Stimulated activated CD4-positive, alpha-beta T cell treated with anti-CD3 and anti-CD28 coated beads, TNF-alpha, amount 100 ng/mL, for 1 hour (primary cell): ENCODE results near the gene FAM170B.

Experiments used
- DNase-seq, 3 donors: peaks; one replicate each; pipeline ENCODE4 v3.0.0-alpha.2; 2020; ENCODE audit warnings: low read depth in 3 of 3, low spot score in 1 of 3

Gene FAM170B

GRCh38 chr10:49133706-49134248, at the start of gene FAM170B:
FAM170B (minus strand) TSS chr10:49134021; CDS start chr10:49133918, 103 bp downstream.
- DNase-seq = no peak

DNA sequence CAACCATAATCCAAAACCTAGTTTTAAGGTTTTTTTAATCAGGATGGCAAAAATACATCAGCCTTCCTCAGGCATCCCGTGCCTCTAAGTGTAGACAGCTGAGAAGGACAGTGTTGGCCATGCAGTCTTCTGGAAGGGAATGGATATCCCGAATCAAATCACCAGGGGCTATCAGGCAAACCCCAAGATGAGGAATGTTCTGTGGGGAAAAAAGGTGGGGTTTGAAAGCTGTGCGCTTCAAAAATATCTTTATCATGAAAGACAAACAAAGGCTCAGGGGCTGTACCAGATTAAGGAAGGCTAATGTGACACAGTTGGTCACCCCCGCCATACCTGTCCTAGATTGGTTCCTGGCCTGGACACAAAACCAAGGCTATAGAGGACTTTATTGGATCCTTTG, 49.0 kb upstream of the FAM170B start:
- DNase-seq = no peak

- no peak for DNase-seq
Observed at GRCh38 chr10:49180444-49180860, 46.6 kb upstream of the FAM170B start.

- no peak for DNase-seq
Observed at GRCh38 chr10:49179699-49180443, 46.0 kb upstream of the FAM170B start.

GRCh38 chr10:49178489-49179471, 45.0 kb upstream of the FAM170B start:
- DNase-seq = no peak

DNA sequence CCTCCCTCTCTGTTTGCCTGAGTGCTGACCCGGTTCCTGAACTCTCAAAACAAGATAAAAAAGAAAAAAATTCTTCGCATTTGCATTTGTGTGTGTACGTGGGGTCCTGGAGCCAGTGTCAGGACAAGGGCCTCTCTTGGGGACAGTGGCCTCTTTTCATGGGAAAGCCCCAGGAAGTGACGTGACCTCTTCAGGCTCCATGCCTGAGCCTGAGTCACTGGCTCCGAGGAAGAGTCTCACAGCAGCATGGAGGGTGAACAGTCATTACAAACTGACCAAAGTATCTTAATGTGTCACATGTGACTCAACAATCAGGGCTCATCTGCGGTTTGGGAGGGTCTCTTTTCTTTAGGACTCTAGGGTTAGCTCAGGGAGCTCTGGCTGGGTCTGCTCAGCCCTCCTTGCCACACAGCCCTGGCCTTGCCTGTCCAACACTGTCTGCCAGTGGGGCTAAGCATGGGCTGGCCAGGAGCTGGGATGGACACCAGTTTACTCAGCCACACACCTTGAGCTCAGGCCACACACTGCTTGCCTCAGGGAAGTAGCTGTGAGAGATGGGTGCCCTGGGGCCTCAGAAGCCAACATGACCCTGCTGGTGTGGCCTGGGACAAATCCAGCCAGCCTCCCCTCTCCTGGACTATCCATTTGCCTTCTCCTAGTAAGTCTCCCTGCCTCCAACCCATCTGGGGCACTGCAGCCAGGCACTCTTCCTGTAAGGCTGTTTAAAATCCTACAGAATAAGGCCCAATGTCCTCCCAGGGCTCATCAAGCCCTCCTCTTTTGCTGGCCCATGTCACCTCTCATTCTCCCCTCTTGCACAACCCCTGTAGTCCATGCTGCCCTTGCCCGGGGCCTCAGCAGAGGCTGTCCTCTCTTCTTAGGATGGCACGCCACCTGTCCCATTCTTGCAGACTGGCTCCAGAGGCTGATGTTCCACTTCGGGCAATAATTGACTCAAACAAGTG, 43.9 kb upstream of the FAM170B start:
- DNase-seq = no peak

GRCh38 chr10:49176310-49177268, 42.8 kb upstream of the FAM170B start:
- DNase-seq = no peak

GRCh38 chr10:49175587-49176309, 41.9 kb upstream of the FAM170B start:
- no peak for DNase-seq

GRCh38 chr10:49174926-49175500, 41.2 kb upstream of the FAM170B start:
- DNase-seq = no peak

DNA sequence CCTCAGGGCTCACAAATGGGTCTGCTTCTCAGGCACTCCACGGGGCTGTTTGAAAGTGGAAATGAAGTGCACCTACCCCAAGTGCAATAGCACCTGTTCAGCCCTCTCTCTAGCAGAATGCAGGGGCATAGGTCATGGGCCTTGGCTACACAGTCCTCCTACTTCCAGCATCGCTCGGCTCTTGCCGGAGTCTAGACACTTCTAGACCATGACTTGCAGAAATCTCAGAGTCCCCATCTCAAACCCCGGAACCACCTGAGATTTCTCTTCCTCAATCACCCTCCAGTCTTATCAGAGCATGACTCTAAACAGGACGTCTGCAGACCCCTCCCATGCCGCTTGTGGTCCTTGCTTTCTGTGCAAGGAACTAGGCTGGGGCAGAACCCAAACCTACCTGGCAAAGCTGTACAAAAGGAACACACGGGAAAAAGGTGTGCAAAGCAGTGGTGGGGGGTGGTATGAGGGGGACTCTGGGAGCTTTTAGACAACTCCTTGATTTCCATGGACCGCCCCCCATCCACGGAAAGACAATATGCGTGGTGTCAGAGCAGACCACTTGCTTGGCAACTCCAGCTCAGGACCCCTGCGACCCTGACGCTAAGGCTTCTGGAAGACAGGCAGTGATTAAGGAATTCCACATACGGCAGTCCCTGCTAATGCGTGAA, 40.6 kb upstream of the FAM170B start:
- DNase-seq = no peak

DNA sequence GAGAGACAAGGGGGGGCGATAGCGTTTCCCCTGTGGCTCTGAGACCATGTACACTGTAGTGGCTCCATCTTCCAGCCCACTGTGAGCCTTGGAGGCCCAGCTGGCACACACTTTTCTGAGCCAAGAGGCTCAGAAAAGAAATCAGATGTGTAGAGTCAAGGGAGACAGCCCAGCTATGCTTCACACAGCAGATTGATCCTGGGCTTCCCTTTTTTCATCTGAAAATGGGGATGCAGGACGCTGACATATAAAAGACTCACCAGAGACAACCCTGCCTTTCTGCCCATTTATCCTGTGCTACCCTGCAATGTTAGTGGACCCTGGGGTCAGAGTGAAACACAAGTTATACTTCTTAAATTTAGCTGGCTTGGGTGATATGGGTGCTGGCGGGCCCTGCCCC, 40.0 kb upstream of the FAM170B start:
- no peak for DNase-seq

GRCh38 chr10:49173201-49173772, 39.5 kb upstream of the FAM170B start:
- DNase-seq = no peak

DNA sequence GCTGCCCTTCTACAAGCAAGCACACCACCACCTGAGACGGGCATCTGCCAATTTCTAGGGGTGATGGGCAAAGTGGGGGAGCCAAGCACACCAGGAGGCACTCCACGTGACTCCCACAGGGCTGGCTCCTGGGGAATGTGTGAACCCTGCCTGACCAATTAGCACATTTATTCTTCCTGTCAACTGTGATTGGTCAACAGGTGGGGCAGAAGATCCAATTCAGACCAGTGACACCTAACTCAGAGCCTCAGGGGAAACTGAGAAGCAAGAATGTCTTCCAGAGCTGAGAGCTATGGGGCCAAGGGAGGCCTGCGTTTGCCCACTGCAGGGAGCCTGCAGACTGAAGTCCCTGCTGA, 38.9 kb upstream of the FAM170B start:
- DNase-seq = no peak

- DNase-seq = no peak
Observed at GRCh38 chr10:49172061-49172776, 38.4 kb upstream of the FAM170B start.

GRCh38 chr10:49171326-49172060, 37.7 kb upstream of the FAM170B start:
- no peak for DNase-seq

DNA sequence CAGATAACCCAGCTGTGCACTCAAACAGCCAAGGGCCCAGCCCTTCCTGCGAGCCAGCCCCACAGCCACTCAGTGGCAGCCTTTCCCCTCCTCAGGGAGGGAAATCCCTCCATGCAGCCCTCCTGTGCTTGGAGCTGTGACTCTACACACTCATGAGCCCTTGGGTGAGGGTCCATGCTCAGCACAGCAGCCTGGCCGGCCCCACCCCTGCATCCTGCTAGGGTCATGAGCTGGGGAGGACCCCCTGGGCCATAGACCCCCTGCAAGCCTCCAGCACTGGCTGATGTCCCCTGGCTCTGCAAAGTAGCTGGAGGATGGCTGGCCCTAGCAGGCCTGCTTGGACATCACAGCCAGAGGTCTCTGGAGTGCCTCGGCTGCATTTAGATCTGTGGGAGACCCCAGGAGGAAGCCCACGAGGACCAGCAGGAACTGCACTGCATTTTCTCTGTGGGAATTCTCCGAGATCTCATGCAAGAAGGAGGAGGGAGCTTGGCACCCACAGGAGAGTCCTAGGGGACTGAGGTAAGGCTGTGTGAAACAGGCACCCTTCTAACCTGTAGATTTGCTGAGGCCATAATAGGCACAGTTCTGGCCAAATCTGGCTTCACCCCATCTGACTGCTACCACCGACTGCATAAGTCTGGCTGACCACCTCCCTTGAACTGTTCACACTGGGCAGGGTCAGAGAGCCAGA, 37.0 kb upstream of the FAM170B start:
- no peak for DNase-seq
